Hematopoietic multipotent progenitor cell treated with erythropoietin and hydrocortisone succinate and interleukin-3 and kit ligand, for 17 days (in vitro differentiated cells): ENCODE measurements around the gene TRIM8.
"Not testable (repeated sequence)": the region's sequence is repeated elsewhere in the genome, so short reads cannot be mapped to it uniquely, and the experiment has no call there.

Experiments
- DNase-seq: peaks from one replicate; pipeline ENCODE4 v3.0.0-alpha.2; 2015; ENCODE audit warnings: low spot score

Gene TRIM8

GRCh38 chr10:102670871-102671434, 26.7 kb downstream of the TRIM8 start:
- no peak for DNase-seq

- DNase-seq: no peak
Observed at GRCh38 chr10:102673236-102673818, 29.0 kb downstream of the TRIM8 start.

- peak; percentile 81 for DNase-seq
Observed at GRCh38 chr10:102673819-102674511, 29.7 kb downstream of the TRIM8 start.

GRCh38 chr10:102674566-102674965, 30.3 kb downstream of the TRIM8 start:
- peak; percentile 29 for DNase-seq

- no peak for DNase-seq
Observed at GRCh38 chr10:102675011-102675665, 30.9 kb downstream of the TRIM8 start.

GRCh38 chr10:102675666-102676533, 31.6 kb downstream of the TRIM8 start:
- DNase-seq: no peak

- no peak for DNase-seq
Observed at GRCh38 chr10:102676534-102677315, 32.4 kb downstream of the TRIM8 start.

- no peak for DNase-seq
Observed at GRCh38 chr10:102677331-102678067, 33.2 kb downstream of the TRIM8 start.

GRCh38 chr10:102678068-102678400, 33.8 kb downstream of the TRIM8 start:
- no peak for DNase-seq

- DNase-seq: peak; percentile 45
Observed at GRCh38 chr10:102678842-102679289, 34.6 kb downstream of the TRIM8 start.

GRCh38 chr10:102679596-102679995, 35.3 kb downstream of the TRIM8 start:
- DNase-seq: no peak

- DNase-seq: no peak
Observed at GRCh38 chr10:102681696-102682095, 37.4 kb downstream of the TRIM8 start.

GRCh38 chr10:102682416-102682815, 38.1 kb downstream of the TRIM8 start:
- no peak for DNase-seq

GRCh38 chr10:102682981-102683380, 38.7 kb downstream of the TRIM8 start:
- no peak for DNase-seq

GRCh38 chr10:102683736-102684135, 39.5 kb downstream of the TRIM8 start:
- DNase-seq: no peak

GRCh38 chr10:102691285-102692066, 47.2 kb downstream of the TRIM8 start:
- DNase-seq: no peak

GRCh38 chr10:102695401-102695800, 51.1 kb downstream of the TRIM8 start:
- DNase-seq: not testable (repeated sequence)

GRCh38 chr10:102696736-102697135, 52.5 kb downstream of the TRIM8 start:
- no peak for DNase-seq

- no peak for DNase-seq
Observed at GRCh38 chr10:102698894-102699293, 54.6 kb downstream of the TRIM8 start.

GRCh38 chr10:102701272-102701671, 57.0 kb downstream of the TRIM8 start:
- no peak for DNase-seq
